ENCODE measurements around the gene NTHL1. TPM values are rescaled to one million over a fixed set of nuclear protein-coding genes. Genes with fewer than 3 reads are reported as not detected.

Gene NTHL1
- total and polyA plus RNA-seq, 2 of the 4 experiments (the other 2 are of a cell fraction), result 22.8 to 28.0 TPM

- no peak for TF ChIP-seq CEBPB (IDR thresholded peaks at IDR 0.05; ENCODE audit: low read depth, low read length)
Observed at GRCh38 chr16:2086812-2087747, 39.4 kb upstream of the NTHL1 start (continued).

- H2BK20ac ChIP-seq (ENCODE audit: low read depth, low read length), result no peak overlapping the region
- H4K20me1 ChIP-seq (ENCODE audit: insufficient read depth, low read length), result peaks cover 25% of the 10 kb centered on the region
- no peak overlapping the region for H4K91ac ChIP-seq (ENCODE audit: insufficient read depth, low read depth, low read length)
- no peak overlapping the region for H2BK15ac ChIP-seq (ENCODE audit: low read depth, low read length)
- peaks cover 3% of the 10 kb centered on the region; the same call in 1 of the 2 replicates for H3K4me1 ChIP-seq (ENCODE audit: control insufficient read depth, insufficient read depth, low read length)
- H4K8ac ChIP-seq (ENCODE audit: low read depth in 2 of 2, low read length in 2 of 2), result no peak overlapping the region
- in situ Hi-C loops (cut with MboI; ENCODE audit: low sequenced_read_pairs), result no loop called here
- ATAC-seq (ENCODE audit: low read depth) (no peak), DNase-seq (no peak)
- no peaks in the 10 kb centered on the region for H3K9me3 ChIP-seq (ENCODE audit: control insufficient read depth, insufficient read depth, low read length)
- H3K9ac ChIP-seq (ENCODE audit: low read depth, low read length), result no peak overlapping the region
- CTCF ChIA-PET, result no interaction called here
- H3K14ac ChIP-seq (replicated peaks; ENCODE audit: low read depth, low read length), result no peak overlapping the region
- H2AK5ac ChIP-seq (ENCODE audit: low read depth, low read length), result no peak overlapping the region
- 95% methylated on average over 21 of the region's 27 CpGs; no CpG with 5 or more reads in 1 of the 2 experiments for WGBS, 2 experiments (ENCODE audit: extremely low coverage in 2 of 2, insufficient read length in 1 of 2)
- peak overlapping the region; percentile 21 for H2AFZ ChIP-seq (replicated peaks; ENCODE audit: low read length, poor library complexity)
- no peak overlapping the region for H2BK120ac ChIP-seq (ENCODE audit: low read depth, low read length)
- dilution Hi-C loops (cut with HindIII; ENCODE audit: low sequenced_read_pairs, unreplicated experiment), result no loop called here
- H3K4ac ChIP-seq (ENCODE audit: low read depth, low read length), result no peak overlapping the region
- intact Hi-C loops (cut with micrococcal nuclease), result no loop called here
- H3K23ac ChIP-seq (ENCODE audit: low read depth, low read length), result no peak overlapping the region
- no peak overlapping the region for H3K18ac ChIP-seq (ENCODE audit: low read depth, low read length)
- no peaks in the 10 kb centered on the region for H3K9me1 ChIP-seq (ENCODE audit: insufficient read depth, low read length)
- no peak overlapping the region for H3K4me3 ChIP-seq (ENCODE audit: insufficient read depth, low read depth, low read length)
- H3K27ac ChIP-seq (ENCODE audit: insufficient read depth, low read length), result no peak overlapping the region
- H3K79me1 ChIP-seq (ENCODE audit: low read depth in 1 of 2, low read length in 2 of 2), result peaks cover 0 to 3% of the 10 kb centered on the region in 2 experiments; a peak in 1 of 4 replicates
- H4K5ac ChIP-seq (ENCODE audit: low read depth, low read length), result no peak overlapping the region
- H3K4me2 ChIP-seq (ENCODE audit: low read depth, low read length), result no peak overlapping the region
- H2BK5ac ChIP-seq (ENCODE audit: low read depth, low read length, poor library complexity, severe bottlenecking), result no peak overlapping the region
- H3K36me3 ChIP-seq (ENCODE audit: control insufficient read depth, insufficient read depth, low read length), result peaks cover 87% of the 10 kb centered on the region
- peak overlapping the region; percentile 71 for H2AK9ac ChIP-seq (replicated peaks; ENCODE audit: low read depth, low read length, poor library complexity)
- POLR2A ChIA-PET (ENCODE audit: unreplicated experiment), result no interaction called here
- no TSS peak for BruUV-seq (replicated peaks)
- no peaks in the 10 kb centered on the region for H3K27me3 ChIP-seq (ENCODE audit: control insufficient read depth, insufficient read depth, low read length)
- H3K56ac ChIP-seq (ENCODE audit: extremely low read depth, insufficient read depth, low read length), result no peak overlapping the region
- TF ChIP-seq BHLHE40 (IDR thresholded peaks at IDR 0.05; ENCODE audit: low read depth, low read length) (no peak), RAD21 (IDR thresholded peaks at IDR 0.05; ENCODE audit: low read length) (no peak), RCOR1 (IDR thresholded peaks at IDR 0.05; ENCODE audit: insufficient replicate concordance, low read length) (no peak), RFX5 (IDR thresholded peaks at IDR 0.05; ENCODE audit: low read depth, low read length) (no peak), SMC3 (IDR thresholded peaks at IDR 0.05; ENCODE audit: low read depth, low read length) (no peak), ELK1 (IDR thresholded peaks at IDR 0.05; ENCODE audit: borderline replicate concordance, low read depth, low read length) (no peak), NFE2L2 (IDR thresholded peaks at IDR 0.05; ENCODE audit: low read depth, low read length) (no peak), FOS (IDR thresholded peaks at IDR 0.05; ENCODE audit: low read depth, low read length) (no peak), CTCF (conservative IDR thresholded peaks at IDR 0.05; ENCODE audit: low read depth, low read length) (no peak), POLR2A (IDR thresholded peaks at IDR 0.05; ENCODE audit: low read depth, low read length) (no peak), CEBPB (IDR thresholded peaks at IDR 0.05; ENCODE audit: low read depth, low read length) (no peak), MAZ (IDR thresholded peaks at IDR 0.05; ENCODE audit: borderline replicate concordance, low read depth, low read length) (no peak), CHD1 (IDR thresholded peaks at IDR 0.05; ENCODE audit: low read depth, low read length) (no peak)
Observed at GRCh38 chr16:2086106-2086742, 38.6 kb upstream of the NTHL1 start.
